ENCODE measurements around the gene AMMECR1L.
"Not testable (repeated sequence)": the region's sequence is repeated elsewhere in the genome, so short reads cannot be mapped to it uniquely, and the experiment has no call there.

Gene AMMECR1L

GRCh38 chr2:127887776-127888130, 2.0 kb upstream of the AMMECR1L start:
- in situ Hi-C loops (cut with MboI; ENCODE audit: low sequenced_read_pairs) = no loop called here

GRCh38 chr2:127887082-127887775, 1.5 kb upstream of the AMMECR1L start:
- in situ Hi-C loops (cut with MboI; ENCODE audit: low sequenced_read_pairs) = no loop called here

- in situ Hi-C loops (cut with MboI; ENCODE audit: low sequenced_read_pairs) = not testable (repeated sequence)
These were observed 808 bp upstream of the AMMECR1L start for GRCh38 chr2:127886593-127886935.

GRCh38 chr2:127884861-127885740, 655 bp downstream of the AMMECR1L start:
- in situ Hi-C loops (cut with MboI; ENCODE audit: low sequenced_read_pairs) = not testable (repeated sequence)

- in situ Hi-C loops (cut with MboI; ENCODE audit: low sequenced_read_pairs) = no loop called here
These were observed 1.3 kb downstream of the AMMECR1L start for GRCh38 chr2:127884436-127884835.

- in situ Hi-C loops (cut with MboI; ENCODE audit: low sequenced_read_pairs) = no loop called here
These were observed 5.9 kb downstream of the AMMECR1L start for GRCh38 chr2:127879899-127880298.

- in situ Hi-C loops (cut with MboI; ENCODE audit: low sequenced_read_pairs) = no loop called here
These were observed 8.1 kb downstream of the AMMECR1L start for GRCh38 chr2:127877626-127878025.

GRCh38 chr2:127877136-127877535, 8.6 kb downstream of the AMMECR1L start:
- in situ Hi-C loops (cut with MboI; ENCODE audit: low sequenced_read_pairs) = no loop called here

GRCh38 chr2:127874378-127875269, 11.1 kb downstream of the AMMECR1L start:
- in situ Hi-C loops (cut with MboI; ENCODE audit: low sequenced_read_pairs) = no loop called here

GRCh38 chr2:127873707-127874303, 12.0 kb downstream of the AMMECR1L start:
- in situ Hi-C loops (cut with MboI; ENCODE audit: low sequenced_read_pairs) = no loop called here

- in situ Hi-C loops (cut with MboI; ENCODE audit: low sequenced_read_pairs) = no loop called here
These were observed 13.4 kb downstream of the AMMECR1L start for GRCh38 chr2:127872354-127872753.

- in situ Hi-C loops (cut with MboI; ENCODE audit: low sequenced_read_pairs) = no loop called here
These were observed 19.8 kb downstream of the AMMECR1L start for GRCh38 chr2:127865926-127866325.

- in situ Hi-C loops (cut with MboI; ENCODE audit: low sequenced_read_pairs) = no loop called here
These were observed 20.9 kb downstream of the AMMECR1L start for GRCh38 chr2:127864877-127865276.

GRCh38 chr2:127862228-127862627, 23.5 kb downstream of the AMMECR1L start:
- in situ Hi-C loops (cut with MboI; ENCODE audit: low sequenced_read_pairs) = no loop called here

- in situ Hi-C loops (cut with MboI; ENCODE audit: low sequenced_read_pairs) = no loop called here
These were observed 25.6 kb downstream of the AMMECR1L start for GRCh38 chr2:127860130-127860529.

- in situ Hi-C loops (cut with MboI; ENCODE audit: low sequenced_read_pairs) = no loop called here
These were observed 26.1 kb downstream of the AMMECR1L start for GRCh38 chr2:127859712-127860085.

- in situ Hi-C loops (cut with MboI; ENCODE audit: low sequenced_read_pairs) = no loop called here
These were observed 28.4 kb downstream of the AMMECR1L start for GRCh38 chr2:127857265-127857808.

- in situ Hi-C loops (cut with MboI; ENCODE audit: low sequenced_read_pairs) = no loop called here
These were observed 32.1 kb downstream of the AMMECR1L start for GRCh38 chr2:127853671-127854070.

GRCh38 chr2:127852388-127852787, 33.4 kb downstream of the AMMECR1L start:
- in situ Hi-C loops (cut with MboI; ENCODE audit: low sequenced_read_pairs) = no loop called here

GRCh38 chr2:127847931-127848330, 37.8 kb downstream of the AMMECR1L start:
- in situ Hi-C loops (cut with MboI; ENCODE audit: low sequenced_read_pairs) = no loop called here

GRCh38 chr2:127844973-127845372, 40.8 kb downstream of the AMMECR1L start:
- in situ Hi-C loops (cut with MboI; ENCODE audit: low sequenced_read_pairs) = no loop called here

Data from HL-60/S4 treated with phorbol 12-myristate 13-acetate at 8.2 ng/mL for 4 days and 3 days (cell line).